Psoas muscle (tissue), 8 donors: ENCODE data around the gene ADAMTS3. TPM values are rescaled to one million over a fixed set of nuclear protein-coding genes. Genes with fewer than 3 reads are reported as not detected.
A peak's percentile ranks its signal among the peaks of the same experiment; 100 is the strongest.

Source experiments
- ATAC-seq, 4 donors: fragments of 200-7000 bp; cut with Tn5 transposase; one replicate each; pipeline ENCODE4 v1.9.1; 2020; ENCODE audit warnings: moderate library complexity in 3 of 4, mild to moderate bottlenecking in 2 of 4
- DNase-seq, 2 donors: peaks; one replicate each; pipeline ENCODE4 v3.0.0-alpha.2; 2020
- H3K27ac ChIP-seq: fragments of 200-600 bp; one replicate; pipeline ENCODE4 v1.8.0; 2022
- H3K27me3 ChIP-seq, 3 donors: fragments of 200-600 bp in 1 of 3; one replicate each; pipeline versions ENCODE4 v1.6.1 to v1.8.0; 2013 to 2022; ENCODE audit warnings: low read length in 2 of 3, mild to moderate bottlenecking in 2 of 3, moderate library complexity in 1 of 3; ENCODE audit not compliant: insufficient read depth in 3 of 3
- H3K36me3 ChIP-seq, 2 donors: fragments of 200-600 bp in 1 of 2; one replicate each; pipeline versions ENCODE4 v1.6.1 to v1.8.0; 2013 to 2022; ENCODE audit warnings: low read depth in 1 of 2, mild to moderate bottlenecking in 1 of 2, moderate library complexity in 1 of 2; ENCODE audit not compliant: insufficient read depth in 1 of 2
- H3K4me1 ChIP-seq: fragments of 200-600 bp; one replicate; pipeline ENCODE4 v1.8.0; 2022
- H3K4me3 ChIP-seq: fragments of 200-600 bp; one replicate; pipeline ENCODE4 v1.8.0; 2022; ENCODE audit warnings: mild to moderate bottlenecking
- H3K9me3 ChIP-seq: fragments of 200-600 bp; one replicate; pipeline ENCODE4 v1.8.0; 2022
- CTCF ChIP-seq: fragments of 200-600 bp; IDR thresholded peaks from one replicate; pipeline ENCODE4 v1.8.0; 2022; ENCODE audit warnings: antibody characterized with exemption
- WGBS, 3 donors: extraction: QIAGEN DNeasy Blood & Tissue Kit; methylation state at CpG; one replicate each; pipeline versions ENCODE4 v1.1.6 to v1.1.7; 2013; 5-methylcytosine and 5-hydroxymethylcytosine counted together
- intact Hi-C, 2 donors: fragments of 100-400 bp; cut with DNase I; formaldehyde crosslinking; loops; one replicate each; pipeline versions ENCODE4 v1.11.0 to v1.14.2; 2022
- polyA plus RNA-seq, 3 donors: library from polyadenylated mRNA; stranded (reverse); fragments of 200-250 nt; gene quantifications; one replicate each; pipeline ENCODE4 v1.2.3, GENCODE V29; 2013
- total RNA-seq, 4 donors: library from RNA; stranded (reverse); fragmentation: NEBNext Ultra II Directional in 2 of 4; extraction: Animal tissue kit (Norgen Biotek cat#: 25700) in 2 of 4; gene quantifications; one replicate each; pipeline versions ENCODE4 v1.2.1 to v1.2.4, GENCODE V29; 2021 to 2023
- donor health status: healthy with polysubstance abuse.
- donor health status: DM: no; HTN: no; CAD: no; lungs with moderate emphysema.
- donor health status: Bipolar disorder and iron deficiency.
- donor health status: healthy.
- donor health status: DM: yes; HTN: yes; CAD: no.
- donor health status: DM: no; HTN: no; CAD: no.
- donor health status: DM: no; HTN: no; CAD: no.
- donor health status: DM: yes; HTN: yes; CAD: no.

Gene ADAMTS3
- total and polyA plus RNA-seq, 7 donors: 0.01 to 0.89 (median 0.13) TPM

- Histone ChIP-seq H3K36me3 (no peaks in the 10 kb centered on the region), H3K9me3 (no peaks in the 10 kb centered on the region), H3K4me1 (no peaks in the 10 kb centered on the region), H3K4me3 (no peak overlapping the region), H3K27me3 (no peaks in the 10 kb centered on the region), H3K27ac (no peak overlapping the region)
- WGBS, 3 donors: 29 to 44% (median 41%) methylated on average over 2 of the region's 2 CpGs
- ATAC-seq: no peak
- no peak for TF ChIP-seq CTCF
- intact Hi-C loops: no loop called here
- no peak for DNase-seq
Observed at GRCh38 chr4:72422416-72422815, 146.6 kb downstream of the ADAMTS3 start.

- ATAC-seq (no peak), DNase-seq (peak; percentile 19 to 46)
- 13 to 28% (median 22%) methylated on average over 2 of the region's 2 CpGs for WGBS, 3 donors
- intact Hi-C loops: no loop called here
- Histone ChIP-seq H3K27me3 (no peaks in the 10 kb centered on the region), H3K4me1 (no peaks in the 10 kb centered on the region), H3K36me3 (no peaks in the 10 kb centered on the region), H3K27ac (no peak overlapping the region), H3K4me3 (no peak overlapping the region), H3K9me3 (no peaks in the 10 kb centered on the region)
- TF ChIP-seq CTCF: no peak
Observed at GRCh38 chr4:72418458-72418857, 150.6 kb downstream of the ADAMTS3 start.

- no peak for ATAC-seq
- no peak for TF ChIP-seq CTCF
- WGBS, 3 donors: 25 to 37% (median 31%) methylated on average over 3 of the region's 3 CpGs
- intact Hi-C loops: no loop called here
- Histone ChIP-seq H3K4me1 (no peaks in the 10 kb centered on the region), H3K36me3 (no peaks in the 10 kb centered on the region), H3K9me3 (no peaks in the 10 kb centered on the region), H3K27me3 (no peaks in the 10 kb centered on the region), H3K4me3 (no peak overlapping the region), H3K27ac (no peak overlapping the region)
- DNase-seq: no peak
Observed at GRCh38 chr4:72410158-72410557, 158.9 kb downstream of the ADAMTS3 start.

GRCh38 chr4:72408568-72408967, 160.5 kb downstream of the ADAMTS3 start:
- Histone ChIP-seq H3K27ac (no peak overlapping the region), H3K4me3 (no peak overlapping the region), H3K9me3 (no peaks in the 10 kb centered on the region), H3K4me1 (no peaks in the 10 kb centered on the region), H3K27me3 (no peaks in the 10 kb centered on the region), H3K36me3 (no peaks in the 10 kb centered on the region)
- no peak for TF ChIP-seq CTCF
- intact Hi-C loops: no loop called here
- ATAC-seq (no peak), DNase-seq (no peak)
- 68 to 73% (median 72%) methylated on average over 4 of the region's 4 CpGs for WGBS, 3 donors

GRCh38 chr4:72405417-72405816, 163.6 kb downstream of the ADAMTS3 start:
- H3K27ac ChIP-seq: no peak overlapping the region
- no peaks in the 10 kb centered on the region for H3K4me1 ChIP-seq
- no peak overlapping the region for H3K4me3 ChIP-seq
- ATAC-seq (no peak), DNase-seq (no peak)
- H3K27me3 ChIP-seq: no peaks in the 10 kb centered on the region
- H3K36me3 ChIP-seq: no peaks in the 10 kb centered on the region
- no peak for TF ChIP-seq CTCF
- intact Hi-C loops: no loop called here
- no peaks in the 10 kb centered on the region for H3K9me3 ChIP-seq
